ENCODE measurements around the gene TCTN3. TPM values are rescaled to one million over a fixed set of nuclear protein-coding genes. Genes with fewer than 3 reads are reported as not detected.

Gene TCTN3
- polyA plus RNA-seq, 1 experiment: 38.0 TPM

DNA sequence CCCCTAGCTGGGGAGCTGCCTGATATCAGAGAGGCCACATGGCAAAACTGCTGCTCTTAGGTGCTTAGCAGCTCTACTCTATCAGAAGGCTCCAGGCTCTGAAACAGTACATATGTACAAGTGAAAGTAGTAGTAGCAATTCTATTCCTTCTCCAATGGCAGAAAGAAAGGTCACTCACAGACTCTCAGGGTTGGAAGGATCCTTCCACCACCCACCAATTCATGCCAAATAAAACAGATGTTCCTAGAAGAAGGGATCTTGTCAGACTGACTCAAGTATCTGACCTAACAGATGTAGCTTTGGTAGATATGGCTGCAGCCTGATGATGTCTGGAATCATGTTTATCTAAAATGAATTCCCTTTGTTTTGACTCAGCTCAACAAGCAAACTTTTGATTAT lies 29.2 kb downstream of the TCTN3 start:
- TF ChIP-seq, protein P1, sequence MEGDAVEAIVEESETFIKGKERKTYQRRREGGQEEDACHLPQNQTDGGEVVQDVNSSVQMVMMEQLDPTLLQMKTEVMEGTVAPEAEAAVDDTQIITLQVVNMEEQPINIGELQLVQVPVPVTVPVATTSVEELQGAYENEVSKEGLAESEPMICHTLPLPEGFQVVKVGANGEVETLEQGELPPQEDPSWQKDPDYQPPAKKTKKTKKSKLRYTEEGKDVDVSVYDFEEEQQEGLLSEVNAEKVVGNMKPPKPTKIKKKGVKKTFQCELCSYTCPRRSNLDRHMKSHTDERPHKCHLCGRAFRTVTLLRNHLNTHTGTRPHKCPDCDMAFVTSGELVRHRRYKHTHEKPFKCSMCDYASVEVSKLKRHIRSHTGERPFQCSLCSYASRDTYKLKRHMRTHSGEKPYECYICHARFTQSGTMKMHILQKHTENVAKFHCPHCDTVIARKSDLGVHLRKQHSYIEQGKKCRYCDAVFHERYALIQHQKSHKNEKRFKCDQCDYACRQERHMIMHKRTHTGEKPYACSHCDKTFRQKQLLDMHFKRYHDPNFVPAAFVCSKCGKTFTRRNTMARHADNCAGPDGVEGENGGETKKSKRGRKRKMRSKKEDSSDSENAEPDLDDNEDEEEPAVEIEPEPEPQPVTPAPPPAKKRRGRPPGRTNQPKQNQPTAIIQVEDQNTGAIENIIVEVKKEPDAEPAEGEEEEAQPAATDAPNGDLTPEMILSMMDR (IDR thresholded peaks at IDR 0.05; ENCODE audit: insufficient read depth, low read depth, low read length): no peak
- Histone ChIP-seq H3K36me3 (ENCODE audit: control insufficient read depth, insufficient read depth, low read length) (no peaks in the 10 kb centered on the region), H3K27me3 (ENCODE audit: control insufficient read depth, insufficient read depth, low read length) (no peaks in the 10 kb centered on the region), H3K4me3 (ENCODE audit: low read depth, low read length) (no peak overlapping the region)
- ChIA-PET CTCF (no interaction called here), POLR2A (no interaction called here)
- no peak for DNase-seq (ENCODE audit: low read depth)

GRCh38 chr10:95663496-95663895 lies 30.2 kb downstream of the TCTN3 start:
- Histone ChIP-seq H3K36me3 (ENCODE audit: control insufficient read depth, insufficient read depth, low read length) (no peaks in the 10 kb centered on the region), H3K27me3 (ENCODE audit: control insufficient read depth, insufficient read depth, low read length) (no peaks in the 10 kb centered on the region), H3K4me3 (ENCODE audit: low read depth, low read length) (no peak overlapping the region)
- ChIA-PET POLR2A (no interaction called here), CTCF (interaction anchor here (1.2 kb wide), 1 partner anchor 201 kb away, joined by 4 read pairs; no protein-coding TSS in a partner anchor)
- DNase-seq (ENCODE audit: low read depth): no peak
- TF ChIP-seq, protein P1 (IDR thresholded peaks at IDR 0.05; ENCODE audit: insufficient read depth, low read depth, low read length): no peak

DNA sequence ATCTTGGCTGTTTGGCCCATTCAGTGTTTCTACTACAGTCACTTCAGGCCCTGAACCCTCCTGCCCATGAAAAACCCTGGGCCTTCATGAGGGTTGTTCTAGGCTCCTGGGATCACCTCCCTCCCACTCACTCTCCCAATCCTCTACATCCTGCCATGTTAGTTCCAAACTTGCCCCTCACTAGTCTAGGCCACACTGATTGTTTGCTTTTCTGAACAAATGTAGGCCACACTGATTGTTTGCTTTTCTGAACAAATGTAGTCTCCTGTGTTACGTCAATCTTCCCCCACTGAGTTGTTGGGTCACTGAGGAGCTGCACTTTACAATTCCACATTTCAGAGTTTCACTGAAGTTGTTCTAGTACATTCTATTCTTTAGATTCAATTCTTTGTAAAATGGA lies 31.9 kb downstream of the TCTN3 start:
- no peak for DNase-seq (ENCODE audit: low read depth)
- H3K4me3 ChIP-seq (ENCODE audit: low read depth, low read length): no peak overlapping the region
- no peaks in the 10 kb centered on the region for H3K27me3 ChIP-seq (ENCODE audit: control insufficient read depth, insufficient read depth, low read length)
- TF ChIP-seq, protein P1 (IDR thresholded peaks at IDR 0.05; ENCODE audit: insufficient read depth, low read depth, low read length): no peak
- POLR2A ChIA-PET: no interaction called here
- no peaks in the 10 kb centered on the region for H3K36me3 ChIP-seq (ENCODE audit: control insufficient read depth, insufficient read depth, low read length)
- CTCF ChIA-PET: interaction anchor here (0.7 to 0.8 kb wide), 2 partner anchors 203 to 236 kb away, joined by 3 read pairs; no protein-coding TSS in a partner anchor

GRCh38 chr10:95660283-95660682 lies 33.4 kb downstream of the TCTN3 start:
- H3K27me3 ChIP-seq (ENCODE audit: control insufficient read depth, insufficient read depth, low read length): no peaks in the 10 kb centered on the region
- H3K4me3 ChIP-seq (ENCODE audit: low read depth, low read length): no peak overlapping the region
- POLR2A ChIA-PET: no interaction called here
- H3K36me3 ChIP-seq (ENCODE audit: control insufficient read depth, insufficient read depth, low read length): no peaks in the 10 kb centered on the region
- CTCF ChIA-PET: interaction anchor here (1.4 kb wide), 1 partner anchor 205 kb away, joined by 3 read pairs; no protein-coding TSS in a partner anchor
- no peak for DNase-seq (ENCODE audit: low read depth)
- TF ChIP-seq, protein P1 (IDR thresholded peaks at IDR 0.05; ENCODE audit: insufficient read depth, low read depth, low read length): no peak

DNA sequence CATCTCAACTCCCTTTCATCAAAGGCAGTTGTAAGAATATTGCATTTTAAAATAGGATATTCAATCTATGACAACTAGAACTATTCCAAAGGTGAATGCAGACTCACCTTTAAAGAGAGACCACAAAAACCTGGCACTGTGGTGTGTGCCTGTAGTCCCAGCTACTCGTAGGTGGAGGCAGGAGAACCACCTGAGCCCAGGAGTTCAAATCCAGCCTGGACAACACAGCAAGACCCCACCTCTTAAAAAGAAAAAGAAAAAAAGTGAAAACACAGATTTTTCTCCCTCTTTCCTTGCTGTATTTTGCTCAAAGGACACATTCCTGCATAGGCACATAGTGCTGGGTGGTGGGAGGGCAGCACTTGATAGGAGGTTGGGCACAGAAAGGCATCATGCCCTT lies 36.5 kb downstream of the TCTN3 start:
- H3K27me3 ChIP-seq (ENCODE audit: control insufficient read depth, insufficient read depth, low read length): no peaks in the 10 kb centered on the region
- H3K36me3 ChIP-seq (ENCODE audit: control insufficient read depth, insufficient read depth, low read length): peaks cover 4% of the 10 kb centered on the region
- CTCF ChIA-PET: interaction anchor here (0.5 to 1.0 kb wide), 2 partner anchors 36 to 338 kb away, joined by 3 read pairs; partner anchors contain the start of gene TCTN3
- peak overlapping the region; percentile 85 for H3K4me3 ChIP-seq (ENCODE audit: low read depth, low read length)
- no peak for DNase-seq (ENCODE audit: low read depth)
- TF ChIP-seq, protein P1 (IDR thresholded peaks at IDR 0.05; ENCODE audit: insufficient read depth, low read depth, low read length): no peak
- POLR2A ChIA-PET: no interaction called here
